NOMO-1 treated with DMSO at 0.1 percent for 48 hours (cell line): ENCODE measurements around the gene COMMD1.

ENCODE experiments used
- DNase-seq: peaks from one replicate; lab custom pipeline; 2025; ENCODE audit not compliant: unreplicated experiment; lab: John Stamatoyannopoulos, UW

The COMMD1 gene

GRCh38 chr2:62175728-62176127 lies 270.3 kb downstream of the COMMD1 start:
- DNase-seq, result no peak

- no peak for DNase-seq
Observed at GRCh38 chr2:62176801-62177200, 271.3 kb downstream of the COMMD1 start.

- DNase-seq, result no peak
Observed at GRCh38 chr2:62177392-62178049, 272.0 kb downstream of the COMMD1 start.

GRCh38 chr2:62178741-62179271 lies 273.3 kb downstream of the COMMD1 start:
- no peak for DNase-seq

- DNase-seq, result no peak
Observed at GRCh38 chr2:62180975-62181374, 275.5 kb downstream of the COMMD1 start.

- DNase-seq, result no peak
Observed at GRCh38 chr2:62181843-62182242, 276.4 kb downstream of the COMMD1 start.

- DNase-seq, result no peak
Observed at GRCh38 chr2:62184512-62185230, 279.2 kb downstream of the COMMD1 start.
